Vagina (tissue), 2 donors: ENCODE results near the gene NADK2.

Experiments
- POLR2A ChIP-seq, 2 donors: fragments of 450-650 bp; IDR thresholded peaks; one replicate each; pipeline ENCODE4 v1.6.1; 2017; ENCODE audit warnings: antibody characterized with exemption in 2 of 2, mild to moderate bottlenecking in 2 of 2, moderate library complexity in 2 of 2
- TF ChIP-seq, protein P1 (sequence below), 3 experiments: fragments of 450-650 bp in 2 of 3; fragments of 200-600 bp in 1 of 3; sonication (generic) in 1 of 3; IDR thresholded peaks; one replicate each; pipeline ENCODE4 v1.5.1; 2017 to 2019; ENCODE audit warnings: antibody characterized with exemption in 3 of 3, mild to moderate bottlenecking in 2 of 3, moderate library complexity in 2 of 3

DNA sequence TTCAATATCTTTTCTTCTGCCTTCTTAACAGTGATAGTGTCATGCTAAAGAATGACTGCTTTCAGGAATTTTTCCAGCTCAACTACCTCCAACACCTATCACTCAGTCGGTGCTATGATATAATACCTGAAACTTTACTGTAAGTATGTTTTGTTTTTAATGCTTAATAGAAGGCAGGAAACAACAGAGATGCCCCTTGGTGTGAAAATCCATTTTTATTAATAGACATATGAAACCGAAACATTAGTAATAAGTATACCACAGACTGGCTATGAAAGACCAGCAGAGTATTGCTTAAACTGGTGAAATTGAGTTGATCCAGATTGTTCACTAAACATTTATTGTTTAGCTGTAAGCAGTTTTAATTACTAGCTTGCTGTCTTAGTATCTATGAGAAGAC, 64.6 kb downstream of the NADK2 start:
- TF ChIP-seq, protein P1, sequence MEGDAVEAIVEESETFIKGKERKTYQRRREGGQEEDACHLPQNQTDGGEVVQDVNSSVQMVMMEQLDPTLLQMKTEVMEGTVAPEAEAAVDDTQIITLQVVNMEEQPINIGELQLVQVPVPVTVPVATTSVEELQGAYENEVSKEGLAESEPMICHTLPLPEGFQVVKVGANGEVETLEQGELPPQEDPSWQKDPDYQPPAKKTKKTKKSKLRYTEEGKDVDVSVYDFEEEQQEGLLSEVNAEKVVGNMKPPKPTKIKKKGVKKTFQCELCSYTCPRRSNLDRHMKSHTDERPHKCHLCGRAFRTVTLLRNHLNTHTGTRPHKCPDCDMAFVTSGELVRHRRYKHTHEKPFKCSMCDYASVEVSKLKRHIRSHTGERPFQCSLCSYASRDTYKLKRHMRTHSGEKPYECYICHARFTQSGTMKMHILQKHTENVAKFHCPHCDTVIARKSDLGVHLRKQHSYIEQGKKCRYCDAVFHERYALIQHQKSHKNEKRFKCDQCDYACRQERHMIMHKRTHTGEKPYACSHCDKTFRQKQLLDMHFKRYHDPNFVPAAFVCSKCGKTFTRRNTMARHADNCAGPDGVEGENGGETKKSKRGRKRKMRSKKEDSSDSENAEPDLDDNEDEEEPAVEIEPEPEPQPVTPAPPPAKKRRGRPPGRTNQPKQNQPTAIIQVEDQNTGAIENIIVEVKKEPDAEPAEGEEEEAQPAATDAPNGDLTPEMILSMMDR (IDR thresholded peaks at IDR 0.05) = no peak
- no peak for TF ChIP-seq POLR2A (IDR thresholded peaks at IDR 0.05)
